SK-N-SH (cell line): Measurements from ENCODE around the gene NEMF. TPM values are rescaled to one million over a fixed set of nuclear protein-coding genes. Genes with fewer than 3 reads are reported as not detected.

ENCODE experiments used
- CTCF ChIA-PET: fragments of 300-600, 350-600 bp; formaldehyde crosslinking; extraction: SDS; loops from one replicate; lab custom pipeline; 2021; lab: Yijun Ruan, JAX
- POLR2A ChIA-PET: fragments of 350-600 bp; sonication (Branson Sonifier 250); formaldehyde crosslinking; extraction: SDS; loops from one replicate; lab custom pipeline; 2020; ENCODE audit warnings: antibody characterized with exemption, inconsistent platforms; lab: Yijun Ruan, JAX
- DNase-seq: peaks from one replicate; pipeline ENCODE4 v3.0.0; 2012
- H2AFZ ChIP-seq: fragments of 200-600 bp; sonication (generic); 2 replicates; pipeline ENCODE4 v1.8.1; 2016; ENCODE audit warnings: antibody characterized with exemption, mild to moderate bottlenecking, low read depth
- H3F3A ChIP-seq: fragments of 200-600 bp; sonication (generic); replicated peaks from 2 replicates; pipeline ENCODE3; 2016; ENCODE audit warnings: antibody characterized with exemption, mild to moderate bottlenecking; ENCODE audit not compliant: insufficient read depth
- H3K27ac ChIP-seq, 2 experiments: fragments of 200-500 bp in 1 of 2; fragments of 200-600 bp in 1 of 2; sonication (Bioruptor generic) in 1 of 2; sonication (generic), shearing (Covaris generic) in 1 of 2; 2 replicates each; pipeline versions ENCODE4 v1.5.1 to v1.6.1; 2014 to 2016; ENCODE audit warnings: low read depth in 2 of 2, inconsistent platforms in 1 of 2, low read length in 1 of 2, mild to moderate bottlenecking in 1 of 2, mixed read lengths in 1 of 2
- H3K27me3 ChIP-seq: fragments of 200-600 bp; sonication (generic), shearing (Covaris generic); 2 replicates; pipeline ENCODE4 v1.6.1; 2016; ENCODE audit warnings: mixed run types; ENCODE audit not compliant: insufficient read depth
- H3K36me3 ChIP-seq, 2 experiments: fragments of 200-500 bp in 1 of 2; fragments of 200-600 bp in 1 of 2; sonication (Bioruptor generic) in 1 of 2; sonication (generic) in 1 of 2; replicated peaks in 1 of 2; 2 replicates each; pipeline versions ENCODE3 to v1.5.1; 2014 to 2016; ENCODE audit warnings: low read length in 1 of 2, mild to moderate bottlenecking in 1 of 2; ENCODE audit not compliant: insufficient read depth in 2 of 2, control insufficient read depth in 1 of 2
- H3K4me1 ChIP-seq, 2 experiments: fragments of 200-500 bp in 1 of 2; fragments of 200-600 bp in 1 of 2; sonication (Bioruptor generic) in 1 of 2; sonication (generic), shearing (Covaris generic) in 1 of 2; 2 replicates each; pipeline versions ENCODE4 v1.5.1 to v1.6.1; 2014 to 2016; ENCODE audit warnings: low read depth in 1 of 2, low read length in 1 of 2, mixed run types in 1 of 2; ENCODE audit not compliant: insufficient read depth in 2 of 2, control insufficient read depth in 1 of 2
- H3K4me2 ChIP-seq: fragments of 200-600 bp; sonication (generic), shearing (Covaris generic); 2 replicates; pipeline ENCODE4 v1.6.1; 2017; ENCODE audit warnings: mixed run types
- H3K4me3 ChIP-seq, 2 experiments: fragments of 200-500 bp in 1 of 2; fragments of 200-600 bp in 1 of 2; sonication (Bioruptor generic) in 1 of 2; sonication (generic), shearing (Covaris generic) in 1 of 2; 2 replicates each; pipeline versions ENCODE4 v1.5.1 to v1.8.1; 2014 to 2016; ENCODE audit warnings: low read depth in 2 of 2, inconsistent platforms in 1 of 2, low read length in 1 of 2, mild to moderate bottlenecking in 1 of 2, mixed read lengths in 1 of 2, moderate library complexity in 1 of 2
- H3K79me2 ChIP-seq: fragments of 200-600 bp; sonication (generic); 2 replicates; pipeline ENCODE4 v1.8.1; 2017; ENCODE audit warnings: mild to moderate bottlenecking; ENCODE audit not compliant: insufficient read depth
- H3K9ac ChIP-seq: fragments of 200-600 bp; sonication (generic); 2 replicates; pipeline ENCODE4 v1.6.1; 2017; ENCODE audit warnings: mixed run types
- H3K9me2 ChIP-seq: fragments of 200-600 bp; sonication (generic); 2 replicates; pipeline ENCODE4 v1.6.1; 2017; ENCODE audit warnings: mixed run types
- H3K9me3 ChIP-seq: fragments of 200-600 bp; sonication (generic); 2 replicates; pipeline ENCODE4 v1.6.1; 2017; ENCODE audit warnings: mixed run types, mild to moderate bottlenecking, moderate library complexity
- H4K20me1 ChIP-seq: fragments of 200-600 bp; sonication (generic); 2 replicates; pipeline ENCODE4 v1.6.1; 2017; ENCODE audit warnings: mild to moderate bottlenecking, mixed run types; ENCODE audit not compliant: insufficient read depth
- CTCF ChIP-seq: fragments of 200-600 bp; sonication (generic); IDR thresholded peaks from 2 replicates; pipeline ENCODE4 v1.6.1; 2017; ENCODE audit warnings: antibody characterized with exemption, mild to moderate bottlenecking, moderate library complexity
- EP300 ChIP-seq, 2 experiments: IDR thresholded peaks; 2 replicates each; pipeline versions ENCODE4 v1.4.0 to v1.6.1; 2012; ENCODE audit warnings: borderline replicate concordance in 1 of 2, low read depth in 1 of 2, low read length in 1 of 2
- FOSL2 ChIP-seq: IDR thresholded peaks from 2 replicates; pipeline ENCODE4 v1.4.0; 2012; ENCODE audit warnings: low read depth, mild to moderate bottlenecking, moderate library complexity, borderline replicate concordance
- GATA2 ChIP-seq: sonication (generic); formaldehyde crosslinking; IDR thresholded peaks from 2 replicates; pipeline ENCODE4 v1.5.0; 2020; ENCODE audit warnings: mild to moderate bottlenecking, missing genetic modification reagents
- IRF3 ChIP-seq: fragments of 150-350 bp; IDR thresholded peaks from 2 replicates; pipeline ENCODE4 v1.6.1; 2016; ENCODE audit warnings: mild to moderate bottlenecking, low read depth, low read length
- JUND ChIP-seq: IDR thresholded peaks from 2 replicates; pipeline ENCODE4 v1.4.0; 2012
- MAX ChIP-seq: IDR thresholded peaks from 2 replicates; pipeline ENCODE4 v1.4.0; 2012; ENCODE audit warnings: low read depth
- MEF2A ChIP-seq: IDR thresholded peaks from 2 replicates; pipeline ENCODE4 v1.4.0; 2012; ENCODE audit warnings: low read depth, borderline replicate concordance
- MXI1 ChIP-seq: IDR thresholded peaks from 2 replicates; pipeline ENCODE4 v1.6.1; 2012; ENCODE audit warnings: mild to moderate bottlenecking, low read depth, low read length, improper control_type of control experiment
- RCOR1 ChIP-seq: fragments of 150-350 bp; IDR thresholded peaks from 2 replicates; pipeline ENCODE4 v1.6.1; 2017; ENCODE audit warnings: antibody characterized with exemption, low read length
- REST ChIP-seq: IDR thresholded peaks from 2 replicates; pipeline ENCODE4 v1.6.1; 2012; ENCODE audit warnings: mild to moderate bottlenecking, low read depth, low read length, moderate library complexity
- RXRA ChIP-seq: IDR thresholded peaks from 2 replicates; pipeline ENCODE4 v1.4.0; 2012; ENCODE audit warnings: low read depth, mild to moderate bottlenecking, borderline replicate concordance
- TCF12 ChIP-seq: IDR thresholded peaks from 2 replicates; pipeline ENCODE4 v1.4.0; 2012
- TEAD4 ChIP-seq: IDR thresholded peaks from 2 replicates; pipeline ENCODE4 v1.4.0; 2012; ENCODE audit warnings: mild to moderate bottlenecking, borderline replicate concordance; ENCODE audit not compliant: insufficient read depth
- YY1 ChIP-seq: IDR thresholded peaks from 2 replicates; pipeline ENCODE4 v1.4.0; 2012; ENCODE audit warnings: low read depth, mild to moderate bottlenecking
- WGBS: methylation state at CpG from one replicate; pipeline ENCODE4 v1.1.6; 2017; ENCODE audit warnings: low lambda C conversion rate; 5-methylcytosine and 5-hydroxymethylcytosine counted together
- polyA plus RNA-seq, 3 experiments: library from polyadenylated mRNA; depleted of rRNA; stranded (reverse); fragments of >200 nt; gene quantifications; 2 replicates each; pipeline ENCODE4 v1.2.3, GENCODE V29; 2012

Gene NEMF
- polyA plus RNA-seq, 1 of the 3 experiments (the other 2 are of a cell fraction): 14.0 TPM

GRCh38 chr14:49853572-49854375 is 1.2 kb upstream of the NEMF start (continued):
- TF ChIP-seq REST (peak; percentile 40; the same call in 1 of the 2 replicates), RCOR1 (peak; percentile 87), JUND (no peak), TCF12 (peak; percentile 53), YY1 (peak; percentile 42; the same call in 1 of the 2 replicates), MEF2A (no peak), MXI1 (peak; percentile 61), GATA2 (CRISPR knock-in tag) (no peak), IRF3 (no peak), FOSL2 (no peak)

- POLR2A ChIA-PET: interaction anchor here (0.8 to 2.1 kb wide), 4 partner anchors 9 to 233 kb away, joined by 3 to 18 read pairs (median 6); partner anchors contain the start of genes MGAT2 and RPL36AL
- 3% methylated on average over 14 of the region's 14 CpGs for WGBS
- H2AFZ ChIP-seq: peak overlapping the region; percentile 97
Observed at GRCh38 chr14:49853158-49853477, 530 bp upstream of the NEMF start.

More at GRCh38 chr14:49853158-49853477, 530 bp upstream of the NEMF start:
- Histone ChIP-seq H3K9me3 (no peaks in the 10 kb centered on the region), H3K4me3 (peak overlapping the region; percentile 85 to 87), H3K9ac (peak overlapping the region; percentile 90; the same call in 1 of the 2 replicates), H3F3A (peaks cover 19% of the 10 kb centered on the region), H3K27ac (peak overlapping the region; percentile 80 to 87), H4K20me1 (no peaks in the 10 kb centered on the region), H3K9me2 (no peaks in the 10 kb centered on the region), H3K27me3 (no peaks in the 10 kb centered on the region), H3K36me3 (peaks cover 23 to 30% of the 10 kb centered on the region in 2 experiments), H3K4me1 (peaks cover 0 to 3% of the 10 kb centered on the region in 2 experiments; a peak in 3 of 4 replicates), H3K79me2 (peaks cover 45% of the 10 kb centered on the region), H3K4me2 (peak overlapping the region; percentile 86)
- CTCF ChIA-PET: interaction anchor here (0.6 to 14.5 kb wide), 37 partner anchors 8 to 715 kb away, joined by 3 to 202 read pairs (median 4); partner anchors contain the start of genes DNAAF2 and VCPKMT
- no peak for TF ChIP-seq GATA2 (CRISPR knock-in tag)
- TF ChIP-seq TEAD4: no peak
- no peak for TF ChIP-seq MEF2A
- TF ChIP-seq IRF3: no peak
- no peak for TF ChIP-seq CTCF
- TF ChIP-seq RXRA: no peak
- no peak for TF ChIP-seq EP300 (IDR thresholded peaks at IDR 0.05; ENCODE audit: borderline replicate concordance in 1 of 2, low read depth in 1 of 2, low read length in 1 of 2)
- TF ChIP-seq MAX: no peak
- peak; percentile 34 for DNase-seq
